ENCODE data around the gene ZC3H7A. TPM values are rescaled to one million over a fixed set of nuclear protein-coding genes. Genes with fewer than 3 reads are reported as not detected.

Gene ZC3H7A
- total and polyA plus RNA-seq, 2 of the 8 experiments (the other 6 are each of a cell fraction or from before 2014, with no cell fraction given): 32.0 to 55.9 TPM

GRCh38 chr16:11835891-11836649 is 39.0 kb upstream of the ZC3H7A start:
- H3K23ac ChIP-seq (ENCODE audit: insufficient read length): no peak overlapping the region
- no peak overlapping the region for H2BK20ac ChIP-seq (ENCODE audit: low read length)
- no peak overlapping the region for H3K14ac ChIP-seq (ENCODE audit: insufficient read length)
- H2AFZ ChIP-seq (ENCODE audit: low read length): no peak overlapping the region
- peaks cover 0 to 5% (median 0%) of the 10 kb centered on the region in 4 experiments; a peak in 1 of 7 replicates for H3K4me1 ChIP-seq (replicated peaks in 1 of 4; ENCODE audit: control insufficient read depth in 3 of 4, insufficient read depth in 4 of 4, low read length in 3 of 4)
- no peak overlapping the region for H2BK15ac ChIP-seq (ENCODE audit: low read length)
- no peaks in the 10 kb centered on the region for H3K79me2 ChIP-seq (ENCODE audit: control insufficient read depth in 1 of 2, insufficient read depth in 2 of 2, low read length in 2 of 2)
- H2BK12ac ChIP-seq (ENCODE audit: low read depth, low read length): no peak overlapping the region
- H3K23me2 ChIP-seq (ENCODE audit: low read depth, low read length): no peaks in the 10 kb centered on the region
- H3K4me2 ChIP-seq (ENCODE audit: insufficient read depth in 1 of 2, low read depth in 2 of 2, low read length in 2 of 2): no peak overlapping the region
- no peak overlapping the region for H3K4ac ChIP-seq (replicated peaks; ENCODE audit: insufficient read length, low read depth, low read length)
- ChIA-PET CTCF (ENCODE audit: partially characterized antibody) (interaction anchor here (0.6 to 1.2 kb wide), 5 partner anchors 9 to 327 kb away, joined by 3 to 5 read pairs (median 3); partner anchors contain the start of gene ZC3H7A), POLR2A (ENCODE audit: partially characterized antibody) (interaction anchor here (0.6 to 5.6 kb wide), 7 partner anchors 9 to 93 kb away, joined by 3 to 59 read pairs (median 8); partner anchors contain the start of genes RSL1D1 and TXNDC11)
- H2AK5ac ChIP-seq (ENCODE audit: low read depth, low read length): no peak overlapping the region
- H4K8ac ChIP-seq (ENCODE audit: extremely low read depth, insufficient read depth, low read length): no peak overlapping the region
- no peaks in the 10 kb centered on the region for H3K27me3 ChIP-seq (replicated peaks in 1 of 4; ENCODE audit: control insufficient read depth in 3 of 4, extremely low read depth in 1 of 4, insufficient read depth in 3 of 4, low read length in 3 of 4)
- H3K9ac ChIP-seq (replicated peaks in 1 of 4; ENCODE audit: extremely low read depth in 1 of 4, low read depth in 3 of 4, low read length in 3 of 4): no peak overlapping the region
- peaks cover 30 to 51% (median 45%) of the 10 kb centered on the region in 4 experiments for H3K36me3 ChIP-seq (ENCODE audit: control insufficient read depth in 2 of 4, insufficient read depth in 4 of 4, low read length in 3 of 4)
- WGBS, 2 experiments (ENCODE audit: extremely low coverage in 1 of 2, insufficient coverage in 1 of 2, insufficient read length in 1 of 2, insufficient replicate concordance in 2 of 2, low coverage in 1 of 2, low lambda C conversion rate in 2 of 2, missing lambda C conversion rate in 1 of 2): 80% methylated on average over 9 of the region's 9 CpGs; no CpG with 5 or more reads in 1 of the 2 experiments
- H3K79me1 ChIP-seq (ENCODE audit: low read depth, low read length): no peaks in the 10 kb centered on the region
- no peak overlapping the region for H4K5ac ChIP-seq (ENCODE audit: insufficient read length, low read depth, low read length)
- peak; percentile 22 to 30 for TF ChIP-seq POLR2A (IDR thresholded peaks at IDR 0.05; ENCODE audit: control extremely low read depth in 1 of 2, low read depth in 2 of 2, low read length in 2 of 2)
- TF ChIP-seq CBX5 (IDR thresholded peaks at IDR 0.05; ENCODE audit: low read depth, low read length): no peak
- no peak for TF ChIP-seq ASH2L (IDR thresholded peaks at IDR 0.05; ENCODE audit: low read length)
- no peak overlapping the region for H2BK5ac ChIP-seq (ENCODE audit: low read depth, low read length)
- H3K4me3 ChIP-seq (ENCODE audit: extremely low read depth in 1 of 4, insufficient read depth in 2 of 4, low read depth in 3 of 4, low read length in 4 of 4): no peak overlapping the region
- no peak overlapping the region for H3K56ac ChIP-seq (replicated peaks; ENCODE audit: insufficient read length, low read depth, low read length)
- H4K20me1 ChIP-seq (replicated peaks in 1 of 2; ENCODE audit: control insufficient read depth in 1 of 2, insufficient read depth in 2 of 2, low read length in 2 of 2): peaks cover 5 to 8% of the 10 kb centered on the region in 2 experiments
- no peak overlapping the region for H2BK120ac ChIP-seq (replicated peaks; ENCODE audit: low read depth, low read length)
- FAIRE-seq: no peak
- DNase-seq (ENCODE audit: low read depth in 1 of 2, low spot score in 2 of 2): no peak
- no peaks in the 10 kb centered on the region for H3K9me3 ChIP-seq (ENCODE audit: insufficient read depth in 2 of 2, low read depth in 1 of 2, low read length in 1 of 2)
- H3K27ac ChIP-seq (ENCODE audit: low read depth, low read length): no peak overlapping the region
- no peak overlapping the region for H4K91ac ChIP-seq (replicated peaks; ENCODE audit: insufficient read length, low read length)
- no peak overlapping the region for H3K18ac ChIP-seq (ENCODE audit: extremely low read depth, low read length)
